HepG2 (cell line): ENCODE data around the gene AIF1. TPM values are rescaled to one million over a fixed set of nuclear protein-coding genes. Genes with fewer than 3 reads are reported as not detected.
A peak's percentile ranks its signal among the peaks of the same experiment; 100 is the strongest.

Experiments
- CC2D1A ChIP-seq: sonication (generic); formaldehyde crosslinking; IDR thresholded peaks from 2 replicates; pipeline ENCODE4 v1.8.1; 2023; ENCODE audit warnings: mild to moderate bottlenecking, missing genetic modification reagents
- CCAR2 ChIP-seq: fragments of 200-400 bp; formaldehyde crosslinking; optimal IDR thresholded peaks from 2 replicates; pipeline ENCODE3; 2018; ENCODE audit warnings: low read depth, mild to moderate bottlenecking, low read length, moderate library complexity
- GTF2F1 ChIP-seq: fragments of 150-350 bp; IDR thresholded peaks from 2 replicates; pipeline ENCODE4 v1.6.1; 2014; ENCODE audit warnings: low read length
- HOXA5 ChIP-seq: sonication (generic); formaldehyde crosslinking; IDR thresholded peaks from 2 replicates; pipeline ENCODE4 v1.4.0; 2020; ENCODE audit warnings: missing genetic modification reagents
- KAT8 ChIP-seq: IDR thresholded peaks from 2 replicates; pipeline ENCODE4 v1.6.1; 2016; ENCODE audit warnings: missing genetic modification reagents, missing compliant biosample characterization
- MED1 ChIP-seq: sonication (generic); formaldehyde crosslinking; IDR thresholded peaks from 2 replicates; pipeline ENCODE4 v1.4.0; 2020; ENCODE audit warnings: missing genetic modification reagents
- MIER2 ChIP-seq: IDR thresholded peaks from 2 replicates; pipeline ENCODE4 v1.6.1; 2016; ENCODE audit warnings: missing biosample characterization, missing genetic modification reagents
- NFKB2 ChIP-seq: sonication (generic); formaldehyde crosslinking; IDR thresholded peaks from 2 replicates; pipeline ENCODE4 v1.4.0; 2020; ENCODE audit warnings: missing genetic modification reagents, borderline replicate concordance
- NR2F6 ChIP-seq, 2 experiments: IDR thresholded peaks; 2 replicates each; pipeline ENCODE4 v1.6.1; 2016; ENCODE audit warnings: antibody characterized with exemption in 1 of 2, mild to moderate bottlenecking in 1 of 2
- RFX1 ChIP-seq: fragments of 450-650 bp; IDR thresholded peaks from 2 replicates; pipeline ENCODE4 v1.6.1; 2017
- SOX5 ChIP-seq: IDR thresholded peaks from 2 replicates; pipeline ENCODE4 v1.6.1; 2016; ENCODE audit warnings: borderline replicate concordance
- SRF ChIP-seq: IDR thresholded peaks from 2 replicates; pipeline ENCODE4 v1.6.1; 2011; ENCODE audit warnings: mild to moderate bottlenecking, low read depth, low read length, moderate library complexity
- U2AF1 ChIP-seq: fragments of 200-400 bp; formaldehyde crosslinking; optimal IDR thresholded peaks from 2 replicates; pipeline ENCODE3; 2017; ENCODE audit warnings: mild to moderate bottlenecking, low read depth, low read length
- ZBTB42 ChIP-seq: sonication (generic); formaldehyde crosslinking; IDR thresholded peaks from 2 replicates; pipeline ENCODE4 v1.5.0; 2020; ENCODE audit warnings: mild to moderate bottlenecking, missing genetic modification reagents
- ZNF160 ChIP-seq: sonication (generic); formaldehyde crosslinking; IDR thresholded peaks from 2 replicates; pipeline ENCODE4 v1.8.0; 2022; ENCODE audit warnings: mild to moderate bottlenecking, inconsistent platforms, missing genetic modification reagents
- ZNF17 ChIP-seq: sonication (generic); formaldehyde crosslinking; IDR thresholded peaks from 2 replicates; pipeline ENCODE4 v1.5.0; 2020; ENCODE audit warnings: mild to moderate bottlenecking, missing genetic modification reagents
- ZNF230 ChIP-seq: sonication (generic); formaldehyde crosslinking; IDR thresholded peaks from 2 replicates; pipeline ENCODE4 v1.4.0; 2020; ENCODE audit warnings: mild to moderate bottlenecking, missing genetic modification reagents
- ZNF598 ChIP-seq: sonication (generic); formaldehyde crosslinking; IDR thresholded peaks from 2 replicates; pipeline ENCODE4 v1.5.1; 2020; ENCODE audit warnings: mild to moderate bottlenecking, missing genetic modification reagents, borderline replicate concordance
- ZNF883 ChIP-seq: sonication (generic); formaldehyde crosslinking; IDR thresholded peaks from 2 replicates; pipeline ENCODE4 v1.5.1; 2020; ENCODE audit warnings: mild to moderate bottlenecking, missing genetic modification reagents; ENCODE audit errors: not compliant biosample characterization
- polyA plus RNA-seq, 8 experiments: library from polyadenylated mRNA; depleted of rRNA in 3 of 8; stranded (reverse) in 7 of 8; unstranded in 1 of 8; fragments of >200 nt; fragmentation: Illumina TruSeq in 4 of 8; extraction: Trizol in 4 of 8; gene quantifications; 2 replicates each; pipeline versions ENCODE4 v1.2.1 to v1.2.3, GENCODE V29; 2011 to 2016; ENCODE audit warnings: low read depth in 4 of 8, missing spikeins in 1 of 8, mixed read lengths in 1 of 8; ENCODE audit not compliant: insufficient read depth in 1 of 8
- total RNA-seq, 5 experiments: library from RNA; depleted of rRNA; stranded (reverse); fragments of >200 nt; fragmentation: Illumina TruSeq; extraction: Trizol; gene quantifications; 2 replicates each; pipeline ENCODE4 v1.2.3, GENCODE V29; 2016; ENCODE audit warnings: low read depth in 1 of 5
- TF ChIP-seq, protein P1 (sequence below): sonication (generic); formaldehyde crosslinking; IDR thresholded peaks from 2 replicates; pipeline ENCODE4 v1.5.1; 2020; ENCODE audit warnings: missing genetic modification reagents, mild to moderate bottlenecking, borderline replicate concordance
- TF ChIP-seq, protein P2 (sequence below): sonication (generic); formaldehyde crosslinking; IDR thresholded peaks from 2 replicates; pipeline ENCODE4 v1.8.1; 2023; ENCODE audit warnings: mild to moderate bottlenecking, moderate library complexity, missing genetic modification reagents
- TF ChIP-seq, protein P3 (sequence below): sonication (generic); formaldehyde crosslinking; conservative IDR thresholded peaks from 2 replicates; pipeline ENCODE4 v1.8.1; 2023; ENCODE audit warnings: missing genetic modification reagents
- TF ChIP-seq, protein P4 (sequence below): sonication (generic); formaldehyde crosslinking; IDR thresholded peaks from 2 replicates; pipeline ENCODE4 v1.8.1; 2023; ENCODE audit warnings: missing genetic modification reagents, mild to moderate bottlenecking, borderline replicate concordance
- TF ChIP-seq, protein P5 (sequence below): fragments of 450-650 bp; IDR thresholded peaks from 2 replicates; pipeline ENCODE4 v1.6.1; 2016

The AIF1 gene
- total and polyA plus RNA-seq, 2 of the 13 experiments (the other 11 are each of a cell fraction or from before 2014, with no cell fraction given): 1.5 TPM; not detected in 1

DNA sequence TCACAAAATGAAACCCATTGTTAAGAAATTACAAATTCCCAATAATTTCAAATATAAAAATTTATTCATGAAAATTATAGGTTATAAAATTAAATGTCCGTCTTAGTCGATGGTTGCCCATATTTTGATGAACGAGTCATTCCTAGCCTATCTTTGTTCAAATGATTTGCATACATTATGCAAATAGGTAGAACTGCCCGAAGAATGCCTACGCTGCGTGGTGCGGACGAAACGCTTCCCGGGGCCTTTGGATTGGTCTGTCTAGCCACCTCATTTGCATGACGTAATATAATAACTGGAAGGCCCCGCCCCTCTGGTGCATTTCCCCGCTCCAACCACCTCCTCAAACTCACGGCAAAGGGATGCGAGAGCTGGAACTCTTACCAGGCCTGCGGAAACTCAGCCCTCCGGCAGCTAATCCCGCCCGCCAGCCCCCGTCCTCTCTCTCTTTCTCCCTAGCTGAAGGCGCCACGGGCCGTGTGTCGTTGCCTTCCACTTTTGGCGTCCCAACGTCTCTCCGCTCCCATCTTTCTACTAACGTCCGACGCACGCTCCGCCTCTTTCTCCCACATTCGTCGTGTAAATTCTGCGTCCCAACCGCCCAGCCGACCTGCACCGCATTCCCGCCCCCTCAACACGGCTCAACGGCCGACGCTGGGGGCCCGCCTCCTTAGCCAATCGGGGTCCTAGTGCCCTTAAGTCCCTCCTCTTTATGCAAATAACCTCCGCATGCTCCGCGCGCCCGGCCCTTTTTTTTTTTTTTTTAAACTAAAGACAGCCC, 5.0 kb downstream of the AIF1 start (continued):
- TF ChIP-seq, protein P1, sequence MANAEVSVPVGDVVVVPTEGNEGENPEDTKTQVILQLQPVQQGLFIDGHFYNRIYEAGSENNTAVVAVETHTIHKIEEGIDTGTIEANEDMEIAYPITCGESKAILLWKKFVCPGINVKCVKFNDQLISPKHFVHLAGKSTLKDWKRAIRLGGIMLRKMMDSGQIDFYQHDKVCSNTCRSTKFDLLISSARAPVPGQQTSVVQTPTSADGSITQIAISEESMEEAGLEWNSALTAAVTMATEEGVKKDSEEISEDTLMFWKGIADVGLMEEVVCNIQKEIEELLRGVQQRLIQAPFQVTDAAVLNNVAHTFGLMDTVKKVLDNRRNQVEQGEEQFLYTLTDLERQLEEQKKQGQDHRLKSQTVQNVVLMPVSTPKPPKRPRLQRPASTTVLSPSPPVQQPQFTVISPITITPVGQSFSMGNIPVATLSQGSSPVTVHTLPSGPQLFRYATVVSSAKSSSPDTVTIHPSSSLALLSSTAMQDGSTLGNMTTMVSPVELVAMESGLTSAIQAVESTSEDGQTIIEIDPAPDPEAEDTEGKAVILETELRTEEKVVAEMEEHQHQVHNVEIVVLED (CRISPR knock-in tag): peak; percentile 95
- TF ChIP-seq KAT8 (CRISPR knock-in tag) (peak; percentile 63; the same call in 1 of the 2 replicates), HOXA5 (0 out of 2 replicates have a peak, but pooled peaks have one; percentile 9), RFX1 (no peak), CC2D1A (CRISPR knock-in tag) (no peak), NFKB2 (peak; percentile 96), SRF (no peak), MIER2 (peak; percentile 12; the same call in 1 of the 2 replicates), U2AF1 (no peak), ZNF17 (CRISPR knock-in tag) (no peak), CCAR2 (no peak), GTF2F1 (peak; percentile 76; the same call in 1 of the 2 replicates), MED1 (peak; percentile 82), ZNF230 (CRISPR knock-in tag) (peak; percentile 51), ZNF883 (no peak), ZNF598 (CRISPR knock-in tag) (0 out of 2 replicates have a peak, but pooled peaks have one; percentile 33), ZNF160 (no peak), SOX5 (CRISPR knock-in tag) (0 out of 2 replicates have a peak, but pooled peaks have one; percentile 49), NR2F6 (IDR thresholded peaks at IDR 0.05) (no peak), NR2F6 (CRISPR knock-in tag; IDR thresholded peaks at IDR 0.05) (peak; percentile 38; the same call in 1 of the 2 replicates), ZBTB42 (CRISPR knock-in tag) (peak; percentile 81; the same call in 1 of the 2 replicates)
- TF ChIP-seq, protein P2, sequence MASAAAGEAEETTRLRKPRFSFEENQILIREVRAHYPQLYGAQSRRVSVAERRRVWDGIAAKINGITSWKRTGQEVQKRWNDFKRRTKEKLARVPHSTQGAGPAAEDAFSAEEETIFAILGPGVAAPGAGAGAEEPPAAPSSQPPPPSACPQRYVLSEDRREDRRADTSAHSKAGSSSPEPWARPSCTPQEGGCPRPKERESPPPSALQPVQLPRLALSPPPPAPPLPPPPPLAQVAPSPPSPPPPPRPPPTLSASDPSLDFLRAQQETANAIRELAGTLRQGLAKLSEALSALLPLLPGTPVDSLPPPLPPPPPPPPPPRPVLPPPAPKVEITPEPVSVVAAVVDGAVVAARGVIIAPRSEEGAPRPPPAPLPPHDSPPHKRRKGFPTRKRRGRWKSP: peak; percentile 68
- TF ChIP-seq, protein P3, sequence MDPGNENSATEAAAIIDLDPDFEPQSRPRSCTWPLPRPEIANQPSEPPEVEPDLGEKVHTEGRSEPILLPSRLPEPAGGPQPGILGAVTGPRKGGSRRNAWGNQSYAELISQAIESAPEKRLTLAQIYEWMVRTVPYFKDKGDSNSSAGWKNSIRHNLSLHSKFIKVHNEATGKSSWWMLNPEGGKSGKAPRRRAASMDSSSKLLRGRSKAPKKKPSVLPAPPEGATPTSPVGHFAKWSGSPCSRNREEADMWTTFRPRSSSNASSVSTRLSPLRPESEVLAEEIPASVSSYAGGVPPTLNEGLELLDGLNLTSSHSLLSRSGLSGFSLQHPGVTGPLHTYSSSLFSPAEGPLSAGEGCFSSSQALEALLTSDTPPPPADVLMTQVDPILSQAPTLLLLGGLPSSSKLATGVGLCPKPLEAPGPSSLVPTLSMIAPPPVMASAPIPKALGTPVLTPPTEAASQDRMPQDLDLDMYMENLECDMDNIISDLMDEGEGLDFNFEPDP (CRISPR knock-in tag): no peak
- TF ChIP-seq, protein P4, sequence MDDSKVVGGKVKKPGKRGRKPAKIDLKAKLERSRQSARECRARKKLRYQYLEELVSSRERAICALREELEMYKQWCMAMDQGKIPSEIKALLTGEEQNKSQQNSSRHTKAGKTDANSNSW (CRISPR knock-in tag): no peak
- TF ChIP-seq, protein P5, sequence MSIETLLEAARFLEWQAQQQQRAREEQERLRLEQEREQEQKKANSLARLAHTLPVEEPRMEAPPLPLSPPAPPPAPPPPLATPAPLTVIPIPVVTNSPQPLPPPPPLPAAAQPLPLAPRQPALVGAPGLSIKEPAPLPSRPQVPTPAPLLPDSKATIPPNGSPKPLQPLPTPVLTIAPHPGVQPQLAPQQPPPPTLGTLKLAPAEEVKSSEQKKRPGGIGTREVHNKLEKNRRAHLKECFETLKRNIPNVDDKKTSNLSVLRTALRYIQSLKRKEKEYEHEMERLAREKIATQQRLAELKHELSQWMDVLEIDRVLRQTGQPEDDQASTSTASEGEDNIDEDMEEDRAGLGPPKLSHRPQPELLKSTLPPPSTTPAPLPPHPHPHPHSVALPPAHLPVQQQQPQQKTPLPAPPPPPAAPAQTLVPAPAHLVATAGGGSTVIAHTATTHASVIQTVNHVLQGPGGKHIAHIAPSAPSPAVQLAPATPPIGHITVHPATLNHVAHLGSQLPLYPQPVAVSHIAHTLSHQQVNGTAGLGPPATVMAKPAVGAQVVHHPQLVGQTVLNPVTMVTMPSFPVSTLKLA: peak; percentile 60
